Activated CD8-positive, alpha-beta memory T cell treated with anti-CD3 and anti-CD28 coated beads, Interleukin-2, amount 50 U/mL, for 48 hours (primary cell): ENCODE measurements around the gene AADAC.
"Not testable (repeated sequence)": the region's sequence is repeated elsewhere in the genome, so short reads cannot be mapped to it uniquely, and the experiment has no call there.

ENCODE experiments used
- DNase-seq: peaks from one replicate; pipeline ENCODE4 v3.0.0-alpha.2; 2020

Gene AADAC, protein sequence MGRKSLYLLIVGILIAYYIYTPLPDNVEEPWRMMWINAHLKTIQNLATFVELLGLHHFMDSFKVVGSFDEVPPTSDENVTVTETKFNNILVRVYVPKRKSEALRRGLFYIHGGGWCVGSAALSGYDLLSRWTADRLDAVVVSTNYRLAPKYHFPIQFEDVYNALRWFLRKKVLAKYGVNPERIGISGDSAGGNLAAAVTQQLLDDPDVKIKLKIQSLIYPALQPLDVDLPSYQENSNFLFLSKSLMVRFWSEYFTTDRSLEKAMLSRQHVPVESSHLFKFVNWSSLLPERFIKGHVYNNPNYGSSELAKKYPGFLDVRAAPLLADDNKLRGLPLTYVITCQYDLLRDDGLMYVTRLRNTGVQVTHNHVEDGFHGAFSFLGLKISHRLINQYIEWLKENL

DNA sequence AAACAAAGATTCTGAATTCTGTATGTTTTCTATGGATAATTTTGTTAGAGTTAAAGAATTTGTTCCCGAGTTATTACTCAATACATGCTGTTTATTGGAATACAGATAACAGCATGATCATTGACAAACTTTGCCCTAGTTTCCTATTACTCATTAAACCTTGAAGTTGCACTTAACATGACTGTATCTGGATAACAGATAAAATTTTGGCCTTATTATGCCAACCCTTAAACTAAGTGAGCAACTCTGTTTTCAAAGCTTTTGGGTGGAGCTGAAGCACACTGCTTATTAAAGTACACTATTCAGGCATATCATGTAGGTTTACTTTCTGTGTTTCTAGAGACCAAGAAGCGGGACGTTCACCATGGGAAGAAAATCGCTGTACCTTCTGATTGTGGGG is at the start of gene AADAC:
Gene AADAC, plus strand, starts transcription at position 318 of the 400 bp plus-strand sequence. Its CDS starts 47 bp downstream, at position 365.
- DNase-seq = no peak

DNA sequence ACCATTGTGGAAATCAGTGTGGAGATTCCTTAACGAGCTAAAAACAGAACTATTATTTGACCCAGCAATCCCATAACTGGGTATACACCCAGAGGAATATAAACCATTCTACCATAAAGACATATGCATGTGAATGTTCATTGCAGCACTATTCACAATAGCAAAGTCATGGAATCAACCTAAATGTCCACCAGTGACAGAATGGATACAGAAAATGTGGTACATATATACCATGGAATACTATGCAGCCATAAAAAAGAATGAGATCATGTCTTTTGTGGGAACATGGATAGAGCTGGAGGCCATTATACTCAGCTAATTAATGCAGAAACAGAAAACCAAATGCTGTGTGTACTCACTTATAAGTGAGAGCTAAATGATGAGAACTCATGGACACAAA is 49.2 kb upstream of the AADAC start:
- not testable (repeated sequence) for DNase-seq

DNA sequence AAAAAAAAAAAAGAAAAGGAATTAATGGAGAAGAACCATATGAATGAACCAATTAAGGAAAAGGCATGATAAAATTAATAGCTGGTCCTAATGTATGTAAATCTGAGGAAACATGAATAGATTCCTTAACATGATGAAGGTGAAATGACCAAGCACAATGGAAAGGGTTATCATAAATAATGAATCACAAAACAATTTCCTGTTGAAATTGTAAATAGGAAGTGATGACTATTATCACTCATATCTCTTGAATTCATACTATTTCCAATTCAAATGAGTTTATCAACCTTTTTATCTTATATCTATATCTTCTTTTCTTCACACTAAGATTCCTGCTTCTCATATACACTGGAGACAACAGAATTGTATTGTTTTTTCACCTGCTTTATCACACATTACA is 48.2 kb upstream of the AADAC start:
- no peak for DNase-seq

DNA sequence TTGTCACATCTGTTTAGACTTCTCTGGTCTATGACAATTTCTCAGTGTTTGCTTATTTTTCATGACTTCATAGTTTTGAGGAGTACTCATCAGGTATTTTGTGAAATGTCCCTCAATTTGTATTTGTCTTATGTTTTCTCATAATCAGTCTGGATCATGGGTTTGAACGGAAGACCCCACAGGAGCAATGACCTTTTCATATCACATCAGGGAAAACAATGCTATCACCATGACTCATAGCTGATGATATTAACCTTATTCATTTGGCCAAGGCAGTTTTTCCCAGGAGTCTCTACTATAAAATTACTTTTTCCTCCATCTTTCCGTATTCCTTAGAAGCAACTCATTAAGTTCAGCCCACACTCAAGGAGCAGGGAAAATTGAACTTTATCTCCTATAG is 47.5 kb upstream of the AADAC start:
- no peak for DNase-seq

DNA sequence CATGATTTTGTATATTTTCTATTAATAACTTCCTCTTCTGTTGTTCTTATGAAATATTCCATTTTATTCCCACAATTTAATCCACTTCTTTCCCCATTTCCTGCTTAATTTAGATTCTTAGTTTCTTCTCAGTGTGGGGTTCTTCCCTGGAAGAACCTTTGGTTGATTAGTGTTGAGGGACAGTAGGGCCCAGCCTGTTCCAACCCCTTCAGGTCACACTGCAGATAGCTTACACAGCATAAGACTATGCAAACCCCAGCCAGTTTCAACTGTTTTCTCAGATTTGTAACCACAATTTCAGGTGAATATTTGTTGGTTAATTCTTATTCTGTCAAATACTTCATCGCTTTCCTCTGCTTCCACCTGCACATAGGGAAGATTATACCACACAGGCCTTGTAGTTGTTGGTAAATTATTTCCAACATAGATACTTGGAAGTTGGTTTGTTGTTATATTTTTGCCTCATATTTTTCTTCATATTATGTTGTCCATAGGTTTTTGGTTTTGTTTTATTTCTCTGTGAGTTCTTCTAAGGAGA is 45.5 kb upstream of the AADAC start:
- DNase-seq = no peak

DNA sequence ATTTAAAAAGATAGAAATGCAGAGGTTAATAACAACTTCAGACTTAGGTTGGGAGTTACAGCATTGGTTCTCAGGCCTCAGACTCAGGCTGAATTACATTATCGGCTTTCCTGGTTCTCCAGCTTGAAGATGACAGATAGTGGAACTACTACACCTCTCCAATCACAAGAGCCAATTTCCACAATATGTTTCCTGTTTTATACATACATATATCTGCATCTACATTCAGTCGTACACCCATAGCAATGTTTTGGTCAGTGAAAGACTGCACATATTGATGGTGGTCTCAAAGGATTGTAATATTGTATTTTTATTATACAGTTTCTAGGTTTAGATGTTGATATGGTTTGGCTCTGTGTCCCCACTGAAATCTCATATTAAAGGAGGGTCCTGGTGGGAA is 44.7 kb upstream of the AADAC start:
- no peak for DNase-seq

DNA sequence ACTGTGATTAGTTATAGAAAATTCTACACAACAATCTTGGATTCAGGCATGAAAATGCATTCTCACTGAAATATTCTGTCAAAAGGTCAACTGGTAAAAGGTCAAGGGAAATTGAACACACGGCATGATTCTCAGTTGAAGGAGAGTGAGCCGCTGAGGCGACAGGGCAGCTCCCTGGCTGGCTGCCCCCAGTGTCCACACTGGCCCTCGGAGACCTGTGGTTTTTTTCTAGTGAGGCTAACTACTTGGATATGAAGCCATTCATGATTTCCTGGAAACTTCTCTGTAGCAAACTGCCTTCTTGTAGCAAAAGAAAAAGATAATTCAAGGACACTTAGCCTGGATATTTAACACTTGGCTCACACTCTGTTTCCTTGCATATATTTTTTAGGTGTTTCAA is 43.0 kb upstream of the AADAC start:
- DNase-seq = no peak

DNA sequence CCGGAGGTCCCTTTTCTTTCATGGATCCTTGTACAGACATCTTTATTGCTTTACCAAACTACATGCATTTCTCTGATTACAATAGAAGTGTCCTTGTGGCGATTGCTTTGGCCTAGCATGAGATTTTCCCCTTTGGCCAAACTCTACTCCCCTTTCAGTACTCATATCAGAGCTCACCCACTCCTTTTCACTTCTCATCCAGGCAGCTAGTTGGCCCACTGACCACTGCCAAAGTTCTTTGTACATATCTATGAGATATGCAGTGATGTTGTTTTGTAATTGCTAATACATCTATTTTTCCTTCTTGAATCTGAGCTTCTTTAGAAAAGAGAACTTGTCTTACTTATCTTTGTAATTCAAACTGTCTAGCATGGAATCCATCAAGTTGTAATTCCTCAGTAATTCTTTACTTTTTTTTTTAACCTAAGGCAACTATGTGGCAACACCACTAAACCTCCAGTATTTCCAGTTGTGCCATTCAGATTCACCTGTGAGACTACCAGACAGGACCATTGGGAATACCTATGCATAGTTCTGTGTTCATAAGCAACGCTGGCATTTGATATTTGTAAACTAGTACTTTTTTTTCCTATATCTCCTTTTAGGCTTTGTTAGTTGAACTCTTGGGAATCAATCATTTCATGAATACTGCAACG is 41.0 kb upstream of the AADAC start:
- DNase-seq = no peak

DNA sequence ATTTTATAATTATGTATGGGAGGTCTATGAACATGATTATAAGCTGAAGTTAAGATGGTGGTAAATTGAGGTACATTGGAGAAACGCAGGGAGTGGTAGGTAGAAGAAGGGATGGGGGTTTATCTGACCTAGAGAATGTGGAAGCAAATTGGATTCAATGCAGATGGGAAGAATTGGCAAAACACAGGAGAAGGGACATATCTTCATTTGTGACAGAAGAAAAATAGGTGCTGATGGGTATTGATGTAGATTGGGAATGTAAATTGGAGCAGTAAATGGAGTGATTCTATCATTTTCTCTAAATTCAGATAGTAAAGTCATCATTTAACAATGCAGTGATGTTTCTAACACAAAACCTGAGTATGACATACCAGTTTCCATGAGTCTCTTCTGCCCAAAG is 39.7 kb upstream of the AADAC start:
- no peak for DNase-seq

DNA sequence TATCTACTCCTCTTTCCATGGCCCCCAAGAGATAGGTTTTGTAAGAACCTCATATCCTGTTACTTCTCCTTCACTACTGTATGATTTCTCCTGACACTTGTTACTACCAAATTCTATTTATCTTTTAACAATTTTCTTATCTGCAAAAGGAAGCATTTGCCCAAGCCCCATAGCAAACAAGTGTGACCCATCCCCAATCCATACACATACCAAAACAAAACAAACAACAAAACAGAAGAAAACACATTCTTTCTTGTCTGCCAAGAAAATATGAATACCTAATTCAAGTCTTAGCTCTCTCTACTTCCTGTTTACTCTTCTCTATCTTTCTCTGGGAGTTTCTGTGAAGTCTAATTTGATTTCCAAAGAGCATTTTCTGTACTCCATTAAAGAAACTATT is 39.0 kb upstream of the AADAC start:
- no peak for DNase-seq

DNA sequence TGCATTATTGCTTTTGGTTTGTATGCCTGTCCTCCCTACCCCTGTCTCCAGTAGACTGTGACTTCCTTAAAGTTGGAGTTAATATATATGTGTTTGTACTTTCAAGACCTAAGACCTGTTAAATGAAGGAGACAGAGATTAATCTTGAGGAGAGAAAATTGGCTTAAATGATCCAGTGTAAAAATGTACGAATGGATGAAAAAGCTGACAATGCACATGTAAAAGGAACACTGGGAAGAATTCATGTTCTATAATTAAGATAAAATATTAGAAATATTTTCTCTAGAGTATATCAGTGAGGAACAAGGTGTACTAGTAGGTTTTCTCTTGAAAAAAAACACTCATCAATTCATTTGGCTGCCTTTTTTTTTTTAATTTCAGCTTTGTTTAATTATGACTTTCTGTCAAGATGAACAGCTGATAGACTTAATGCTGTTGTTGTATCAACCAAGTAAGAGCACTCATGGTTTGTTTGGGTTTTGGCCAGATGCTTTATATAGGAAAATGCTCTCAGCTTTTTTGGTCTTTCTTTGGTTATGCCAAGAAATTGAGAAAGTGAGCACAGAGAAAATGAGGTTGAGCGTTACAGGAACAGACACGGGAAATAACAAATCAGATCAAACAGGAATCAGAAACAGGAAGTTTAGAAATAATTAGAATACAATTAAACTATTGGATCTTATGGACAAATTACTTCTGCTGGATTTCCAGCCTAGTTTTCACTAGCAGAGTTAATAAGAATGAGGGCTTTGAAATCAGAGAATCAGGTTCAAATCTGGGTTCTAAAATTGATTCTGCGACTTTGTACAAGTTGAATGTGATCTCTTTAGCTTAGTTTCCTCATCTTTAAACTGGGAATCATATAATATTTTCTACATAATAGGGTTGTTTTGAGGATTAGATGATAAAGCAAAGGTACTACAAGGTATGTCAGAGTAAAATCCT is 38.3 kb upstream of the AADAC start:
- DNase-seq = no peak

DNA sequence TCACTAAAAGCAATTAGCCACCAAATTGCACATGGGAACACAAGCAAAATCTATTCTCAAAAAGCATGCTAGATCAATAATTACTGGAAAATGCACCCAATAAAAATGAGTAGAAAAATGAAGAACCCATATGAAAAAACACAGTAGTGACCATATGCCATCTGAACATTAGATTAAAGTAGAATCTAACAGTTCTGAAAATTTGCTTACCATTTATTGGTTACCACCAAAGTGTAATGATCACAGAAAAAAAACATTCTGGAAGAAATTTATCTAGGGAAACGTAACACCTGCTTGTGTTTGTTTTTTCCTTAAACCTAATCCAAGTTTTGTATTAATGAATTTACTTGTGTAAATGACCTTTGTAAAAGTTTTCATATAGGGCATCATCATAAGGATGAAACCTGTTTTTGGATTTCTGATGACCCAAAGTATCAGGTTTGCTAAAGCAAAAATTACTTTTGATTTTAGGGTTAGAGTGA is 37.6 kb upstream of the AADAC start:
- no peak for DNase-seq

DNA sequence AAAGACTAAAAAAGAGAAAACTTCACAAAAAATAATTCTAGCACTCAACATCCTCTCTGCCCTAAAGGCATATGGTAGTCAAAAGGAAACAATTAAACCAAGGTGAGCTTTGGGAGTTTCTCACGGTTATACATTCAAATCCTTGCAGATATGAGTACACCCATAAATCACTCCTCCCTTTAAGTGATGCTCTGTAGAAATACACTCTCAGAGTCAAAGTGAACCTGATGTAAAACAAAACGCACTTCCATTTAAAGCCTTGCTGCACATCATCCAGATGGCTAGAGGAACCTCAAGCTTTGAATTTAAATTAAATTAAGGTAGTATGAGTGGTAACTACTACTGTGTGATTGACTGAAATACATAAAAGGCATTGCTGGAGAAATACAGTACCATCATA is 36.0 kb upstream of the AADAC start:
- DNase-seq = no peak

DNA sequence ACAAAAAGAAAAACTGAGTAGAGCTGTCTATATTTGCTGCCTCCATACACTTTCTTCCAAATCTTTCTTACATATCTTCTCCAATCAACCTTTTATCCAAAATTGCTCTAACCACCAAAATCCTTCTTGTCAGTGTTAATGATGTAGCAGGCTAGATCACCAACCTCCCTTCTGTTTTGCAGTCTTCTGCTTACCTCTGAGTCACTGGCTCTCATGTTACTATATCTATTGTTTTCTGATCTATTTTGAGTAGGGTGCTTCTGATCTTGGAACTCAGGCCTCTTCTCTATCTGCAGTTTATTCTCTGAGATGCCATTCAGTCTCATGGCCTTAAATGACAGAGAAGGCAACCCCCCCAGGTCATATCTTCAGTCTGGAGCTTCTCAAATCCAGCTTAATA is 26.3 kb upstream of the AADAC start:
- DNase-seq = no peak

DNA sequence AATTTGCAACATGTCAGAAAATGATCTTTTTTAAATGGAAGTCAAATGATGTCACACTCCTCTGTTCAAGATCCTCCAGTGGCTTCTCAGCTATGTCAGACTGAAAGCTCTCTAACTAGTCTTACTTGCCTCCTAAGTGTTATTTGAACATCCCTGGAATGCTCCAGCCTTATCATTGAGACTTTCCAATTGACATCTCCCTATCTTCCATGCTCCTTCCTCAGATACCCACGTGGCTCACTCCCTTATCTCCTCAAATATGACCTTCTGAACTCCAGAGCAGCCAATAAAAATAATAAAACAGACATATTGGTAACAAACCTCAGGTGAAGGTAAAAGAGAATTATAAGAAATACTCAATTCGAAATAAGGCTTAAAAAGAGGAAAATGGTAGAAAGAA is 25.5 kb upstream of the AADAC start:
- no peak for DNase-seq

DNA sequence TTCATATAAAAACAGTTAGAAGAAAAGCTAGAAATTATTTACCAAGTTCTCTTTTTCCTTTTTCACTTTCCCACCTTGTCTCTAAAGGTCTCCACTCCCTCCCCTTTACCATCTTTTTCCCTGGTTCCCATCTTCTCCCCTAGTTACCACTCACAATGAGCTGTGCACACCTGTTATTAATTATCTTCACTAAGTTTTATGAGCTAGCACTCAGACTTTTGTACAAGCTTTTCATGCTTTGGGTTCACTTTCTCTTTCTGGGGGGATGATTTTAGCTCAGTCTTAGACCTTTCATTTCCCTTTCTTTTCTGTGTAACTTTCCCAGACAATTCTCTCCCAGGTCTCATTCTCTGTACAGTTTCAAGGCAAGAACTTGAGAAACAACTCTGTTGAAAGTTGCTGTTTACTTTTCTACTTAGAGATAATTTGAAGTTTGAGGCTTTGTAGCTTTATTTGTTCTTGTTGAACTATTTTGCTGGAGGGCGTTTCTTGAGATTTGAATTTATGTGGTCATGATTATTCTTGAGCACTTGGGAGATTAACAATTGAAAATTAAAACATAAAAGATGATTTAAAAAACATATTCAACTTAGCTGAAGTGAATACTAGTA is 24.0 kb upstream of the AADAC start:
- no peak for DNase-seq

DNA sequence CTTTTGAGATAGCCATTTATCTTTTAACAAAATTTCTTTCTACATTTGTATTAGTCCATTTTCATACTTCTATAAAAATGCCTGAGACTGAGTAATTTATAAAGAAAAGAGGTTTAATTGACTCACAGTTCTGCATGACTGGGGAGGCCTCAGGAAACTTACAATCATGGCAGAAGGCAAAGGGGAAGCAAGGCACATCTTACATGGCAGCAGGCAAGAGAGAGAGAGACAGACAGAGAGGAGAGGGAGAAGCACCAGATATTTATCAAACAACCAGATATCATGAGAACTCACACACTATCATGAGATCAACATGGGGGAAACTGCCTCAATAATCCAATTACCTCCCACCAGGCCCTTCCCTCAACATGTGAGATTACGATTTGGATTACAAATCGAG is 23.2 kb upstream of the AADAC start:
- not testable (repeated sequence) for DNase-seq

DNA sequence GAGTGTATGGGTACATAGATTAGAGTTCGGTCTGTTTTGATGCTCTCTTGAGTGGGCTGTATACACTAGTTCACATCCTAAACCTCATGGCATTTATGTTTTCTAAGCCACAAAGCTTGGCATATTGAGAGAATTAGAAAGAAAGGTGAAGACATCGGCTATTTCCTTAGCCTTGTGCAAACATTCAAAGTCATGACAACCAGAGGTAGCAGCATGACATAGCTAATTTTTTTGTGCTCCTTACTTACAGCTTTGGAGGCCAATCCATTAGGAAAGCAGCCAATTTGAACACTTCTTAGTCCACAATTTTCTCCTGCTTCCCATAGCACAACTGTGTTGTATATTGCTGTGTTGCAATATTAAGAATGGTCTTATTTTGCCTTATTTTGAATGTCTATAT is 21.5 kb upstream of the AADAC start:
- DNase-seq = no peak

DNA sequence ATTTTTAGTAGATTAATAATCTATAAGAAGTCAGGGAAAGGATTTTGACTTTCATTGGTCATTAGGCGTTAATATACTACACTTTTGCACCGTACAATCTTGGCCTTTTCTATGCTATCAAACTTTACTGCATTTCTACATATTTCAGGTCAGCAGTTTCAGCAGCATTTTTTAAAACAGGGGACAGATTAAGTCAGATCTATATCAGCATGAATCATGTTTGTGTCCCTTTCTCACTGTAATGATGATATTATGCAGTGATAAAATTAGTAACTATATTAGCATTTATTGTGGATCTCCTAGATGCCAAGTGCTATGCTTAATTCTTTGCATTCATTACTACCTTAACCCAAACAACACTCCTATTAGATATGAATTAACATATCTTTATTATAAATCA is 20.3 kb upstream of the AADAC start:
- no peak for DNase-seq

DNA sequence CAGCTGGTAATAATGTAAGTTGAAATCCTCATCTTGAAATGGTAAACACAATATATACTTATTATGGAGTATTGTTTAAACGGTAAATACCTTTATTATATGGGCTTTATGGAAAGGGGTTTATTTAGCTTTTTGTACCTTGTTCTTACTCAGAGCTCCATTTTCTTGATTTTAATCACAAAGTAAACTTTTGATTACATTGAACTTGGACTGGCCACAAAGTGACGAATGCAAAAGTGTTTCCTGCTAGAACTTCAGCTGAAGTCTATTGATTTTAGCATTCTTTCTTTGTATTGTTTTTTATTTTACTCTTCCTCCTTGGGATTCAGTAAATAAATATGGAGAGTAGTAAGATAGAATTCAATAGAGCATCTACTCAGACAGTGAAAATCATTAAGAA is 19.8 kb upstream of the AADAC start:
- DNase-seq = no peak

DNA sequence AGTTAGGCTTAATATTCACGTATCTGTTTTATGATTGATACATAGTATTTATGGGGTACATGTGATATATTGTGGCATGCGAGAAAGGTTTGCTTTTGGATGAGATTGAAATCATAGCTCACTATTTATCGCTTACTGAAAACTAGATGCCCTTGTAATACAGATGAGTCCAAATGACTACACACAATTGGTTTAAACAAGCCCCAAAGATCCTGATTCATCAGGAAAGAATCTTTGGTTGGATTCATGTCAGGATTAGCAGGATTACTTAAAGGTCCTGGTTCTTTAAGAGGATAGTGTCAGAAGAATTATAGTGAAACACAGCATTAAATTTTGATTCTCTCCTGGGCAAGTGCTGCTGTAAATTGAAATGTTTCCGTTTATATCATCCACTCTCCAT is 18.6 kb upstream of the AADAC start:
- no peak for DNase-seq

DNA sequence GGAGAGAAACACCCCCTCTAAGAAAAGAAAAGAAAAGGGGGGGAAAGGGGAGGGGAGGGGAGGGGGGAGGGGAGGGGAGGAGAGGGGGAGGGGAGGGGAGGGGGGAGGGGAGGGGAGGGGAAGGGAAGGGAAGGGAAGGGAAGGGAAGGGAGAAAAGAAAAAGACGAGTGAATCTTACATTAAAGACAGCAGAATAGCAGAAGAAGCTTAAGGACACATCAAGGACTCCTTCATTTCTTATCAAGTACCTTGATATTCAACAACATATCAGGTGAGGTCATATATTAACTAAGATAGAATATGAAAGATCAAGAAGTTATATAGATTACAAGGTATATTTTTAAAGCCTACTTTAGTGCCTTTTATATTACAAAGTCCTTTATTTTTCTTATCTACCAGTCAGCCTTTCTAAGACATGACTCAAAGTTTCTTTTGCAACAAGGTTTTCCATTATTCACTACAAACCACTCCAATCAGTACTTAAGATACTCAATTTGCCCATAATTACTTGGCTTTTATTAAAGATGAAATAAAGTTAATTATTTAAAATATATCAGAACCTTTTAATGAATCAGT is 17.7 kb upstream of the AADAC start:
- DNase-seq = no peak
